HCT116 (cell line): Measurements from ENCODE around the gene CGB2. TPM values are rescaled to one million over a fixed set of nuclear protein-coding genes. Genes with fewer than 3 reads are reported as not detected.
"Not testable (repeated sequence)": the region's sequence is repeated elsewhere in the genome, so short reads cannot be mapped to it uniquely, and the experiment has no call there.

ENCODE experiments used
- ATAC-seq: fragments of 200-7000 bp; cut with Tn5 transposase; 2 replicates; pipeline ENCODE4 v1.9.1; 2020; ENCODE audit warnings: mild to moderate bottlenecking, moderate library complexity
- BruUV-seq: library from RNA; stranded (reverse); fragments of 400-500 nt; replicated peaks from 2 replicates; lab custom pipeline; 2021; lab: Mats Ljungman, UMichigan
- CTCF ChIA-PET: fragments of 300-600 bp; sonication (Branson Sonifier 250); formaldehyde crosslinking; loops from one replicate; lab custom pipeline; 2021; ENCODE audit warnings: antibody characterized with exemption; lab: Charles Lee
- POLR2A ChIA-PET: fragments of 300-600, 350-600 bp; sonication (Branson Sonifier 250); formaldehyde crosslinking; loops from one replicate; lab custom pipeline; 2021; ENCODE audit warnings: antibody characterized with exemption; lab: Charles Lee
- RAD21 ChIA-PET, 2 experiments: fragments of 300-600 bp; sonication (Branson Sonifier 250); formaldehyde crosslinking; loops; one replicate each; lab custom pipeline; 2023; ENCODE audit warnings: low total read pairs in 2 of 2; ENCODE audit not compliant: uncharacterized antibody in 2 of 2, unreplicated experiment in 2 of 2, low non-redundant PET in 1 of 2; lab: Charles Lee
- DNase-seq: peaks from one replicate; pipeline ENCODE4 v3.0.0-alpha.2; 2010; ENCODE audit warnings: low read depth, low spot score
- H2AFZ ChIP-seq: fragments of 200-600 bp; shearing (Covaris generic), sonication (generic); 2 replicates; pipeline ENCODE4 v1.6.1; 2017; ENCODE audit warnings: low read depth, mixed run types, mixed read lengths, antibody characterized with exemption, low read length; ENCODE audit not compliant: poor library complexity, severe bottlenecking
- H3K27ac ChIP-seq: 2 replicates; pipeline ENCODE4 v1.5.1; 2012; ENCODE audit warnings: low read depth, low read length
- H3K27me3 ChIP-seq: fragments of 200-600 bp; sonication (generic); 2 replicates; pipeline ENCODE4 v1.6.1; 2016; ENCODE audit warnings: mixed run types, low read length, mixed read lengths; ENCODE audit not compliant: insufficient read depth
- H3K36me3 ChIP-seq, 2 experiments: fragments of 200-500 bp in 1 of 2; fragments of 200-600 bp in 1 of 2; sonication (Bioruptor generic) in 1 of 2; sonication (generic) in 1 of 2; 2 replicates each; pipeline versions ENCODE4 v1.5.1 to v1.6.1; 2014 to 2016; ENCODE audit warnings: low read length in 2 of 2, inconsistent platforms in 1 of 2, mixed read lengths in 1 of 2, mixed run types in 1 of 2; ENCODE audit not compliant: insufficient read depth in 2 of 2, control insufficient read depth in 1 of 2
- H3K4me1 ChIP-seq, 2 experiments: fragments of 200-600 bp in 1 of 2; sonication (generic) in 1 of 2; 2 replicates each; pipeline versions ENCODE4 v1.5.1 to v1.6.1; 2012 to 2017; ENCODE audit warnings: low read length in 2 of 2, inconsistent platforms in 1 of 2, mild to moderate bottlenecking in 1 of 2, mixed read lengths in 1 of 2, mixed run types in 1 of 2, moderate library complexity in 1 of 2; ENCODE audit not compliant: insufficient read depth in 2 of 2, control insufficient read depth in 1 of 2
- H3K4me2 ChIP-seq: fragments of 200-600 bp; sonication (generic); 2 replicates; pipeline ENCODE4 v1.6.1; 2017; ENCODE audit warnings: mixed run types, low read length, mixed read lengths
- H3K4me3 ChIP-seq, 2 experiments: fragments of 200-600 bp in 1 of 2; sonication (generic) in 1 of 2; replicated peaks in 1 of 2; 2 replicates each; pipeline ENCODE4 v1.5.1; 2011 to 2016; ENCODE audit warnings: low read length in 2 of 2, control low read depth in 1 of 2, low read depth in 1 of 2, mild to moderate bottlenecking in 1 of 2, mixed read lengths in 1 of 2, mixed run types in 1 of 2
- H3K79me2 ChIP-seq: fragments of 200-600 bp; sonication (generic); 2 replicates; pipeline ENCODE4 v1.6.1; 2017; ENCODE audit warnings: mild to moderate bottlenecking, mixed run types, low read length, moderate library complexity, mixed read lengths; ENCODE audit not compliant: insufficient read depth
- H3K9ac ChIP-seq: fragments of 200-600 bp; sonication (generic); 2 replicates; pipeline ENCODE4 v1.6.1; 2016; ENCODE audit warnings: low read length, mixed read lengths
- H3K9me2 ChIP-seq: fragments of 200-600 bp; sonication (generic), shearing (Covaris generic); 2 replicates; pipeline ENCODE4 v1.6.1; 2017; ENCODE audit warnings: mixed run types, mild to moderate bottlenecking, moderate library complexity; ENCODE audit not compliant: insufficient read depth
- H3K9me3 ChIP-seq, 2 experiments: fragments of 200-500 bp in 1 of 2; fragments of 200-600 bp in 1 of 2; sonication (Bioruptor generic) in 1 of 2; sonication (generic) in 1 of 2; 2 replicates each; pipeline ENCODE4 v1.6.1; 2014 to 2017; ENCODE audit warnings: low read length in 2 of 2, mixed read lengths in 2 of 2, inconsistent platforms in 1 of 2, low read depth in 1 of 2, mild to moderate bottlenecking in 1 of 2, mixed run types in 1 of 2, moderate library complexity in 1 of 2; ENCODE audit not compliant: control insufficient read depth in 1 of 2, insufficient read depth in 1 of 2
- H4K20me1 ChIP-seq: fragments of 200-600 bp; sonication (generic), shearing (Covaris generic); 2 replicates; pipeline ENCODE4 v1.6.1; 2017; ENCODE audit warnings: mixed run types, mild to moderate bottlenecking, moderate library complexity; ENCODE audit not compliant: insufficient read depth
- CTCF ChIP-seq, 3 experiments: fragments of 200-600 bp in 1 of 3; sonication (generic) in 1 of 3; IDR thresholded peaks in 2 of 3; conservative IDR thresholded peaks in 1 of 3; 2 replicates each; pipeline ENCODE4 v1.5.1; 2012 to 2017; ENCODE audit warnings: low read depth in 2 of 3, low read length in 2 of 3, antibody characterized with exemption in 1 of 3, borderline replicate concordance in 1 of 3, control low read depth in 1 of 3, mild to moderate bottlenecking in 1 of 3, mixed read lengths in 1 of 3, mixed run types in 1 of 3, moderate library complexity in 1 of 3; ENCODE audit not compliant: insufficient read depth in 1 of 3
- RAD21 ChIP-seq: IDR thresholded peaks from 2 replicates; pipeline ENCODE4 v1.6.1; 2012; ENCODE audit warnings: low read depth, mild to moderate bottlenecking
- SP1 ChIP-seq: IDR thresholded peaks from 2 replicates; pipeline ENCODE4 v1.6.1; 2012; ENCODE audit warnings: low read depth
- TCF7L2 ChIP-seq: IDR thresholded peaks from 2 replicates; pipeline ENCODE4 v1.7.0; 2011; ENCODE audit warnings: borderline replicate concordance, inconsistent platforms; ENCODE audit not compliant: insufficient read depth, insufficient read length; ENCODE audit errors: extremely low read depth
- intact Hi-C: fragments of 100-400 bp; cut with micrococcal nuclease; formaldehyde crosslinking; loops from 2 replicates; pipeline ENCODE4 v1.10.0; 2022
- total RNA-seq: library from RNA; stranded (reverse); gene quantifications from one replicate; pipeline ENCODE4 v1.2.1, GENCODE V29; 2021; ENCODE audit not compliant: unreplicated experiment

Gene CGB2
- total RNA-seq, 1 experiment from 2014 or later, result 5.0 TPM

- CTCF ChIA-PET, ATAC-seq, H3K4me1 ChIP-seq, H3K4me2 ChIP-seq, POLR2A ChIA-PET, RAD21 ChIA-PET, BruUV-seq, H3K27me3 ChIP-seq, H2AFZ ChIP-seq, H3K27ac ChIP-seq, H3K79me2 ChIP-seq, intact Hi-C loops, H3K4me3 ChIP-seq, H3K9ac ChIP-seq, DNase-seq, H3K9me3 ChIP-seq, H3K9me2 ChIP-seq, H4K20me1 ChIP-seq, H3K36me3 ChIP-seq: not testable (repeated sequence)
Observed at GRCh38 chr19:49030323-49030722, 1.4 kb upstream of the CGB2 start.

GRCh38 chr19:49036815-49037214, 5.1 kb downstream of the CGB2 start, which contains the start of gene CGB1:
Gene CGB1 (minus strand): TSS chr19:49036895. CDS start chr19:49036711, 184 bp downstream.
- peak within 1 kb of the TSS; percentile 28; the same call in 1 of the 2 replicates for H3K4me2 ChIP-seq
- CTCF ChIA-PET, H3K4me3 ChIP-seq, H3K27ac ChIP-seq, intact Hi-C loops, H3K27me3 ChIP-seq, H3K79me2 ChIP-seq, H4K20me1 ChIP-seq, H3K9me3 ChIP-seq, BruUV-seq, DNase-seq, RAD21 ChIA-PET, H3K36me3 ChIP-seq, POLR2A ChIA-PET, H2AFZ ChIP-seq, H3K9me2 ChIP-seq: not testable (repeated sequence)
- H3K4me1 ChIP-seq, result peaks cover 15 to 31% of the 10 kb centered on the region in 2 experiments
- ATAC-seq, result peak; percentile 69
- TF ChIP-seq SP1 (0 out of 2 replicates have a peak, but pooled peaks have one; percentile 23), TCF7L2 (peak; percentile 98), RAD21 (peak; percentile 59), CTCF (IDR thresholded peaks at IDR 0.05 in 2 of 3, conservative IDR thresholded peaks at IDR 0.05 in 1 of 3; ENCODE audit: borderline replicate concordance in 1 of 3, insufficient read depth in 1 of 3, low read depth in 2 of 3, low read length in 2 of 3) (peak; percentile 40 to 93 (median 83); a peak in 5 of 6 replicates)
- TF ChIP-seq, all 23 proteins: peak for 4; not testable (repeated sequence) for 19
- H3K9ac ChIP-seq, result not testable (repeated sequence)

GRCh38 chr19:49038111-49038510, 6.4 kb downstream of the CGB2 start:
- Histone ChIP-seq H3K4me1 (peaks cover 25 to 44% of the 10 kb centered on the region in 2 experiments), H3K4me2 (peak overlapping the region; percentile 65), H3K27ac (peak overlapping the region; percentile 60), H3K4me3 (peak overlapping the region in 1 of 2 experiments; percentile 32; a peak in 1 of 4 replicates), H3K9ac (0 out of 2 replicates have a peak overlapping the region, but pooled peaks have one; percentile 32)
- H2AFZ ChIP-seq, H3K27me3 ChIP-seq, H3K9me2 ChIP-seq, POLR2A ChIA-PET, CTCF ChIA-PET, intact Hi-C loops, H3K79me2 ChIP-seq, DNase-seq, H3K36me3 ChIP-seq, H4K20me1 ChIP-seq, H3K9me3 ChIP-seq, BruUV-seq, ATAC-seq, RAD21 ChIA-PET: not testable (repeated sequence)
